Adrenal gland (tissue), 12 donors: ENCODE results near the gene VIPR2. TPM values are rescaled to one million over a fixed set of nuclear protein-coding genes. Genes with fewer than 3 reads are reported as not detected.

Experiments
- DNase-seq, 7 donors: peaks; one replicate each; pipeline ENCODE4 v3.0.0-alpha.2; 2019 to 2020
- H3K27ac ChIP-seq, 5 donors: fragments of 200-600 bp; sonication (generic) in 4 of 5; 1 replicate in 3 of 5; 2 replicates in 2 of 5; pipeline versions ENCODE4 v1.5.1 to v1.8.0; 2016 to 2020; ENCODE audit warnings: mild to moderate bottlenecking in 1 of 5
- H3K27me3 ChIP-seq: fragments of 200-600 bp; 2 replicates; pipeline ENCODE4 v1.8.0; 2021
- H3K36me3 ChIP-seq, 2 donors: fragments of 200-600 bp; replicated peaks in 1 of 2; 1 replicate in 1 of 2; 2 replicates in 1 of 2; pipeline versions ENCODE4 v1.5.1 to v1.8.0; 2018 to 2022
- H3K4me1 ChIP-seq, 2 donors: fragments of 200-600 bp; replicated peaks in 1 of 2; 1 replicate in 1 of 2; 2 replicates in 1 of 2; pipeline versions ENCODE4 v1.5.1 to v1.8.0; 2018 to 2021
- H3K4me3 ChIP-seq, 4 donors: fragments of 200-600 bp; sonication (generic) in 3 of 4; one replicate each; pipeline ENCODE4 v1.5.1; 2016 to 2018
- H3K9me3 ChIP-seq, 3 donors: fragments of 200-600 bp; sonication (generic) in 1 of 3; replicated peaks in 1 of 3; 1 replicate in 2 of 3; 2 replicates in 1 of 3; pipeline versions ENCODE4 v1.5.1 to v1.8.0; 2016 to 2021
- POLR2A ChIP-seq, 2 donors: fragments of 450-650 bp; IDR thresholded peaks; one replicate each; pipeline ENCODE4 v1.6.1; 2017; ENCODE audit warnings: antibody characterized with exemption in 2 of 2, mild to moderate bottlenecking in 2 of 2, moderate library complexity in 1 of 2
- WGBS, 4 donors: extraction: QIAGEN DNeasy Blood & Tissue Kit in 2 of 4; methylation state at CpG; one replicate each; pipeline versions ENCODE4 v1.1.5 to v1.1.7; 2013 to 2017; 5-methylcytosine and 5-hydroxymethylcytosine counted together
- intact Hi-C, 2 donors: fragments of 100-400 bp; cut with DNase I; formaldehyde crosslinking; loops; one replicate each; pipeline versions ENCODE4 v1.14.1 to v1.15.0; 2022 to 2023
- polyA plus RNA-seq, 3 donors: library from polyadenylated mRNA; stranded (reverse); fragments of 200-250 nt in 2 of 3; fragments of 350-450 nt in 1 of 3; fragmentation: Illumina TruSeq in 1 of 3; extraction: RNeasy Lipid Tissue Mini Kit (QIAGEN cat#74804) in 1 of 3; gene quantifications; one replicate each; pipeline ENCODE4 v1.2.3, GENCODE V29; 2013 to 2014
- total RNA-seq, 9 donors: library from RNA; depleted of rRNA in 4 of 9; stranded (reverse); fragments of >200 nt in 4 of 9; fragments of 120-200 nt in 1 of 9; fragmentation: NEBNext Ultra II Directional in 1 of 9; extraction: Animal tissue kit (Norgen Biotek cat#: 25700) in 1 of 9; gene quantifications; one replicate each; pipeline versions ENCODE4 v1.1.0 to v1.2.4, GENCODE V29; 2013 to 2023
- TF ChIP-seq, protein P1 (sequence below), 6 experiments: fragments of 450-650 bp in 4 of 6; fragments of 200-600 bp in 2 of 6; sonication (generic) in 1 of 6; IDR thresholded peaks; 1 replicate in 5 of 6; 2 replicates in 1 of 6; pipeline versions ENCODE4 v1.5.1 to v1.8.0; 2016 to 2021; ENCODE audit warnings: antibody characterized with exemption in 6 of 6, mild to moderate bottlenecking in 2 of 6, moderate library complexity in 1 of 6
- donor health status: healthy with polysubstance abuse.
- donor health status: Bipolar disorder and iron deficiency.
- donor health status: DM: yes; HTN: yes; CAD: no.
- donor health status: DM: no; HTN: no; CAD: no.
- donor health status: DM: no; HTN: no; CAD: no.
- donor health status: DM: yes; HTN: yes; CAD: no.

VIPR2 gene
- total and polyA plus RNA-seq, 12 donors: 0.06 to 3.8 (median 0.80) TPM

DNA sequence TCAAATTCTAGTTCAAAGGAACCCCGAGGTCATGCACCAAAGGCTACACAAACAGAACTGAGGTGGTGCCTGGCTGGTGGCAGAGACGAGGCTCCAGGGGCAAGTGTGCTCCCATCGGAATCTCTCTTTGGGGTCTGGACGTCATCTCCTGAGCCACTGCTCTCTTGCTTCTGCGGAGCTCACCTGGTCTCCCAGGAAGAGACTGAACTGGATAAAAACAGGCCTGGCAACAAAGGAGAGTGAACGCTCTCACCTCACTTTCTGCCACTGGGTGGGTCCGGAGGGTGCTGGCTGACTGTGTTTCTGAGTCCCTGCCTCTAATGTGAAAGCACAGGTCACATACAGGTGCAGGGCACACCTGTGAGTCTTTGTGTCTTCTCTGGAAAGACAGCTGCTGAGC, 22.4 kb downstream of the VIPR2 start:
- H3K36me3 ChIP-seq: no peaks in the 10 kb centered on the region
- intact Hi-C loops: no loop called here
- no peak overlapping the region for H3K27ac ChIP-seq
- 62 to 86% (median 80%) methylated on average over 6 to 7 of the region's 7 CpGs for WGBS, 4 donors
- no peak for DNase-seq
- peaks cover 4% of the 10 kb centered on the region for H3K27me3 ChIP-seq
- TF ChIP-seq, protein P1, sequence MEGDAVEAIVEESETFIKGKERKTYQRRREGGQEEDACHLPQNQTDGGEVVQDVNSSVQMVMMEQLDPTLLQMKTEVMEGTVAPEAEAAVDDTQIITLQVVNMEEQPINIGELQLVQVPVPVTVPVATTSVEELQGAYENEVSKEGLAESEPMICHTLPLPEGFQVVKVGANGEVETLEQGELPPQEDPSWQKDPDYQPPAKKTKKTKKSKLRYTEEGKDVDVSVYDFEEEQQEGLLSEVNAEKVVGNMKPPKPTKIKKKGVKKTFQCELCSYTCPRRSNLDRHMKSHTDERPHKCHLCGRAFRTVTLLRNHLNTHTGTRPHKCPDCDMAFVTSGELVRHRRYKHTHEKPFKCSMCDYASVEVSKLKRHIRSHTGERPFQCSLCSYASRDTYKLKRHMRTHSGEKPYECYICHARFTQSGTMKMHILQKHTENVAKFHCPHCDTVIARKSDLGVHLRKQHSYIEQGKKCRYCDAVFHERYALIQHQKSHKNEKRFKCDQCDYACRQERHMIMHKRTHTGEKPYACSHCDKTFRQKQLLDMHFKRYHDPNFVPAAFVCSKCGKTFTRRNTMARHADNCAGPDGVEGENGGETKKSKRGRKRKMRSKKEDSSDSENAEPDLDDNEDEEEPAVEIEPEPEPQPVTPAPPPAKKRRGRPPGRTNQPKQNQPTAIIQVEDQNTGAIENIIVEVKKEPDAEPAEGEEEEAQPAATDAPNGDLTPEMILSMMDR (IDR thresholded peaks at IDR 0.05): no peak
- no peak for TF ChIP-seq POLR2A (IDR thresholded peaks at IDR 0.05)
- no peak overlapping the region for H3K4me3 ChIP-seq
- H3K4me1 ChIP-seq: no peaks in the 10 kb centered on the region
- H3K9me3 ChIP-seq: no peaks in the 10 kb centered on the region

DNA sequence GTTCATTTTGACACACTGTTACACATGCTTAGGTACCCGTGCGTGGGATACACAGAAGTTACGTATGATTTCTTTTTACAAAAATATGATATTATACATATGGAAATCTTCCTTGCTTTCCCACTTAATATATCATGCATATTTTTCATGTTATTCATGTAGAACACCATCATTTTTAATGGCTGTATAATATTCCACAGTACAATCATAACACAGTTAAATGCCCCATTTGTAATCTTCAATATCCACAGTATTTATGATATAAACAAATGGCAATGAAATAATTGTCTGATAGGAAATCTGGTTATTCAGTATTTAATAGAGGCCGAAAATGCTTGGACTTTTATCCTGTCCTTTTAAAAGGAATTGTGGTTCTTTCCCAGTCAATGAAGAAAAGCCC, 23.2 kb downstream of the VIPR2 start:
- WGBS, 4 donors: 69 to 96% (median 95%) methylated on average over 4 of the region's 4 CpGs
- Histone ChIP-seq H3K36me3 (no peaks in the 10 kb centered on the region), H3K9me3 (no peaks in the 10 kb centered on the region), H3K4me3 (no peak overlapping the region), H3K4me1 (no peaks in the 10 kb centered on the region), H3K27ac (no peak overlapping the region), H3K27me3 (no peaks in the 10 kb centered on the region)
- TF ChIP-seq, protein P1 (IDR thresholded peaks at IDR 0.05): no peak
- TF ChIP-seq POLR2A (IDR thresholded peaks at IDR 0.05): no peak
- DNase-seq: no peak
- intact Hi-C loops: no loop called here

DNA sequence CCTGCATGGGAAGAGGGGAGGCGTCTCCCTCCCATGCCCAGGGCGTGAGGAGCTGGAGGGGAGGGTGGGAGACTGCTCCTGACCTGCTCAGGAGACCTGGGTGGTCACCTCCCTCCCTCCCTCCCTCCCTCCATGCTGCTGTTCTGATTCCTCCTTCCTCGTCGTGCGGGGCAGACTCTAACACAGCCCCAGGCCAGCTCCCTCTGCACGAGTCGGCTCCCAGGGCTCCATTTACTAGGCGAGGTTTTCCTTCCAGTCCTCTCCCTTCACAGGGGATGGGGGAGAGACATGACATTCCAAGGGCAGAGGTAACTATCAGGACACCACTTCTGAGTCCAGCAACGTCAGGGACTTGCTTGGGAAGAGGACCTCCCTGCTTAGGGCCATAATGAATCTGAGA, 23.6 kb downstream of the VIPR2 start:
- 66 to 83% (median 72%) methylated on average over 9 of the region's 9 CpGs for WGBS, 4 donors
- intact Hi-C loops: no loop called here
- no peak overlapping the region for H3K4me3 ChIP-seq
- H3K27ac ChIP-seq: no peak overlapping the region
- no peaks in the 10 kb centered on the region for H3K27me3 ChIP-seq
- DNase-seq: no peak
- TF ChIP-seq POLR2A (IDR thresholded peaks at IDR 0.05): no peak
- TF ChIP-seq, protein P1 (IDR thresholded peaks at IDR 0.05): no peak
- H3K9me3 ChIP-seq: no peaks in the 10 kb centered on the region
- no peaks in the 10 kb centered on the region for H3K36me3 ChIP-seq
- H3K4me1 ChIP-seq: no peaks in the 10 kb centered on the region

DNA sequence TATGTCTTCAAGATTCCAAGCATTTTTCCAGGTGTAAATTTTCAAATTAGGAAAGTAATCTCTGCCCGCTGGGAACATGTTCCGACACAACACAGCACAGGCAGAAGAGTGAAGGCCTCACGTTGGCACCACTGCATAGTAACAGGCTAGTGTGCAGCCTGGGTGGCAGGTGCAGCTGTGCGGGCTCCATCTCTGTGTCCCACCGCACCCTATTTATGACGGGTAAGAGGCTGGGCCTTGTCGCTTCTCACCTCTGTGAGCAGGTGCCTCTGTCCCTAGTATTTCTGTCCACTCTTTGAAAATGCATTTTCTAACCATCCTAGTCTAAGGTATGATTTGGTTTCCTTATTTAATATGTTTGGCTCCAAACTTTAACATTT, 24.1 kb downstream of the VIPR2 start:
- Histone ChIP-seq H3K36me3 (no peaks in the 10 kb centered on the region), H3K4me3 (no peak overlapping the region), H3K4me1 (no peaks in the 10 kb centered on the region), H3K27ac (no peak overlapping the region), H3K27me3 (no peaks in the 10 kb centered on the region), H3K9me3 (no peaks in the 10 kb centered on the region)
- 89 to 94% (median 91%) methylated on average over 7 of the region's 7 CpGs for WGBS, 4 donors
- TF ChIP-seq, protein P1 (IDR thresholded peaks at IDR 0.05): no peak
- no peak for TF ChIP-seq POLR2A (IDR thresholded peaks at IDR 0.05)
- intact Hi-C loops: no loop called here
- no peak for DNase-seq
